GM19468 (cell line): ENCODE measurements around the gene OR9Q1.

Experiments
- ATAC-seq: cut with Tn5 transposase; IDR thresholded peaks from one replicate; pipeline ENCODE4 v1.9.1; 2021; ENCODE audit warnings: mild to moderate bottlenecking, moderate library complexity, moderate number of reproducible peaks; ENCODE audit not compliant: unreplicated experiment; ENCODE audit errors: extremely low read depth

Gene OR9Q1

DNA sequence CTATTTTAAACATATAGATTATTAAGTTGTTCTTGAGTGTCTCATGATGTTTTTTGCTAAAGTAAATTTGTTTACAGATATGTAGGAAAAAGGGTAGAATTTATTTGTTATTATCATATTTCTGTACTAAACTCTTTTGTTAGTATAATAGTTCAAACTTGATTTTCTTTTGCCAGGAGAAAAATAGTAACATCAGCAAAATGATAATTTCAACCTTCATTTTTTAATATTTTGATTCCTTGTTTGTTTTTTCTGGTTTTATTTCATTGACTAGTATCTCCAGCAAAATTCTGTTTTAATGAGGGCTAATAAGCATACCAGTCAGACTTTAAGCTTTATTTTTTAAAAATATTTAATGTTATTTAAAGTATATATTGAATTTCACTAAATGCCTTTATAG, 192.8 kb downstream of the OR9Q1 start:
- no peak for ATAC-seq

DNA sequence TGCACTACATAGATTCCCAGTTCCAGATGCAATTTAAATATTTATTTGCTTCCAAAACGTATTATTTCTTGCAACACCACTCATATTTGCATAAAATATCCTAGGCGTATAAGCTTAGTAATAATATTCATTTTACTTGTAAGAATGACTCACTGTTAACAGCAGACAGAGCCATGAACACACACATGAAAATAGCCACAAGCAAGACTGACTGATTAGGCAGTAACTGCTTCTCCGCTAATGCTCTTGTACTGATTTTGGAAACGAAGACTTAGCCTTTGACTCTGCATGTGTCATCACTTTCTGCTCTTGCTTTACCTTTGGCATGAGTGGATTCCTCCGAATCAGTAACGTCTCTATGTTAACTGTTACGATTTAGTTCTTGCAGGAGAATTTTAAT, 199.0 kb downstream of the OR9Q1 start:
- ATAC-seq: no peak

DNA sequence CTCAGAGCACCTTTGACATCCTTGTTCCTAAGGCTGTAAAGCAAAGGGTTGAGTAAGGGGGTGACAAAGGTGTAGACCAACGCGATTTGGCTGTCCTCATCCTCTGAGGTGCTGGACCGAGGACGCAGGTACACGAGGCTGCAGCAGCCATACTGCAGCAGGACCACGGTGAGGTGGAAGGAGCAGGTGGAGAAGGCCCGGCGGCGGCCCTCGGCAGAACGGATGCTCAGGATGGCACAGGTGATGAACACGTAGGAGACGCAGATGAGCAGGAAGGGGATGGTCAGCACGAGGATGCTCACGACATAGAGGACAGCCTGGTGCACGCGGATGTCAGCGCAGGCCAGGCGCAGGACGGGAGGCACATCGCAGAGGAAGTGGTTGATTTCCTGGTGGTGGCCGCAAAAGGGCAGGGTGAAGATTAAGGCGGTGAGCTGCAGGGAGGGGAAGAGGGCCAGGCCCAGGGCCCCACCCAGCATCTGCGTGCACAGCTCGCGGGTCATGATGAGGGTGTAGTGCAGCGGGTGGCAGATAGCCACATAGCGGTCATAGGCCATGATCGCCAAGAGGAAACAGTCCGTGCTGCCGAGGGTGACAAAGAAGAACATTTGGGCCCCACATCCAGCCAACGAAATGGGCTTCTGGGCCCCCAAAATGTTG, 204.4 kb downstream of the OR9Q1 start:
- no peak for ATAC-seq
